WTC11 (cell line): ENCODE data around the gene CLDN7.

Source experiments
- CTCF ChIP-seq: fragments of 200-600 bp; IDR thresholded peaks from 2 replicates; pipeline ENCODE4 v1.8.0; 2022; ENCODE audit warnings: antibody characterized with exemption
- ZNF532 ChIP-seq: fragments of 250-450 bp; sonication (Bioruptor Pico); IDR thresholded peaks from 2 replicates; pipeline ENCODE4 v1.9.0; 2021; ENCODE audit warnings: mild to moderate bottlenecking, borderline replicate concordance

- no peak for TF ChIP-seq ZNF532
- no peak for TF ChIP-seq CTCF
Observed at GRCh38 chr17:7218758-7219157, 43.5 kb downstream of the CLDN7 start.
